HTR-8/SVneo (cell line): Measurements from ENCODE around the gene YTHDC2.

Experiments
- DNase-seq: peaks from one replicate; pipeline ENCODE4 v3.0.0; 2011; ENCODE audit warnings: low spot score, mixed read lengths; ENCODE audit not compliant: insufficient read length
- FAIRE-seq: peaks from 2 replicates; lab custom pipeline; 2011; peaks lifted over from hg19 to GRCh38; lab: Jason Lieb, UNC

The YTHDC2 gene

GRCh38 chr5:113513384-113514288, at the start of gene YTHDC2:
TSS of gene YTHDC2 (plus strand) at chr5:113513694. CDS start at chr5:113513896, 202 bp downstream.
- peak; percentile 74 for DNase-seq
- FAIRE-seq, result peak; percentile 40

GRCh38 chr5:113474100-113474728, 39.3 kb upstream of the YTHDC2 start:
- no peak for DNase-seq
- FAIRE-seq, result no peak

- FAIRE-seq, result no peak
These were observed 34.8 kb upstream of the YTHDC2 start for GRCh38 chr5:113478691-113479090.

GRCh38 chr5:113480243-113480642, 33.3 kb upstream of the YTHDC2 start:
- FAIRE-seq, result no peak
- DNase-seq, result no peak

More at GRCh38 chr5:113478691-113479090, 34.8 kb upstream of the YTHDC2 start:
- DNase-seq, result no peak

GRCh38 chr5:113487416-113487780, 26.1 kb upstream of the YTHDC2 start:
- DNase-seq, result peak; percentile 4
- FAIRE-seq, result no peak

- FAIRE-seq (peak; percentile 91), DNase-seq (peak; percentile 69)
These were observed 25.5 kb upstream of the YTHDC2 start, which contains the start of gene MCC for GRCh38 chr5:113487781-113488644. TSS of gene MCC (minus strand) at chr5:113488453.

- DNase-seq (no peak), FAIRE-seq (no peak)
These were observed 24.8 kb upstream of the YTHDC2 start for GRCh38 chr5:113488645-113489184.

GRCh38 chr5:113489299-113489698, 24.2 kb upstream of the YTHDC2 start:
- DNase-seq, result peak; percentile 83

GRCh38 chr5:113490317-113490716, 23.2 kb upstream of the YTHDC2 start:
- FAIRE-seq (no peak), DNase-seq (no peak)

More at GRCh38 chr5:113489299-113489698, 24.2 kb upstream of the YTHDC2 start:
- FAIRE-seq, result peak; percentile 54

- no peak for DNase-seq
- FAIRE-seq, result no peak
These were observed 22.5 kb upstream of the YTHDC2 start for GRCh38 chr5:113491022-113491421.

GRCh38 chr5:113493446-113493845, 20.0 kb upstream of the YTHDC2 start:
- FAIRE-seq, result no peak
- no peak for DNase-seq

GRCh38 chr5:113495422-113495841, 18.1 kb upstream of the YTHDC2 start:
- FAIRE-seq (no peak), DNase-seq (no peak)

GRCh38 chr5:113502073-113502472, 11.4 kb upstream of the YTHDC2 start:
- FAIRE-seq (no peak), DNase-seq (no peak)

GRCh38 chr5:113503146-113503545, 10.3 kb upstream of the YTHDC2 start:
- FAIRE-seq (no peak), DNase-seq (no peak)

- FAIRE-seq (no peak), DNase-seq (no peak)
These were observed 8.3 kb upstream of the YTHDC2 start for GRCh38 chr5:113505181-113505580.

GRCh38 chr5:113507601-113508000, 5.9 kb upstream of the YTHDC2 start:
- no peak for DNase-seq
- FAIRE-seq, result no peak

GRCh38 chr5:113508756-113509155, 4.7 kb upstream of the YTHDC2 start:
- no peak for FAIRE-seq
- no peak for DNase-seq

GRCh38 chr5:113510836-113511451, 2.5 kb upstream of the YTHDC2 start:
- peak; percentile 31 for DNase-seq
- FAIRE-seq, result no peak

- DNase-seq (no peak), FAIRE-seq (no peak)
These were observed 1.2 kb upstream of the YTHDC2 start for GRCh38 chr5:113512341-113512740.

GRCh38 chr5:113514289-113514635, 768 bp downstream of the YTHDC2 start:
- FAIRE-seq (no peak), DNase-seq (no peak)
